ENCODE results near the gene HK1.

- TF ChIP-seq CTCF (tag by site-specific recombination; IDR thresholded peaks at IDR 0.05): no peak
- no peak for TF ChIP-seq MZF1 (tag by site-specific recombination; IDR thresholded peaks at IDR 0.05; ENCODE audit: borderline replicate concordance)
- no peak for TF ChIP-seq TCF7L2 (IDR thresholded peaks at IDR 0.05; ENCODE audit: borderline replicate concordance, low read depth, low read length)
- TF ChIP-seq ZNF398 (tag by site-specific recombination; IDR thresholded peaks at IDR 0.05): no peak
- TF ChIP-seq ZFP37 (tag by site-specific recombination; IDR thresholded peaks at IDR 0.05): no peak
- no peak for TF ChIP-seq MEIS1 (CRISPR knock-in tag; IDR thresholded peaks at IDR 0.05; ENCODE audit: borderline replicate concordance)
- TF ChIP-seq ZNF660 (tag by site-specific recombination; IDR thresholded peaks at IDR 0.05): no peak
- TF ChIP-seq YY1 (tag by site-specific recombination; IDR thresholded peaks at IDR 0.05): no peak
These were observed 95.9 kb downstream of the HK1 start for GRCh38 chr10:69374242-69374641.

Measured in HEK293 (cell line).